HG03457 (cell line): ENCODE results near the gene AHCYL2.
"Not testable (repeated sequence)": the region's sequence is repeated elsewhere in the genome, so short reads cannot be mapped to it uniquely, and the experiment has no call there.

ENCODE experiments used
- ATAC-seq: cut with Tn5 transposase; IDR thresholded peaks from one replicate; pipeline ENCODE4 v1.9.1; 2021; ENCODE audit warnings: moderate number of reproducible peaks; ENCODE audit not compliant: unreplicated experiment

AHCYL2 gene

GRCh38 chr7:129208667-129209066 lies 16.2 kb upstream of the AHCYL2 start:
- no peak for ATAC-seq

DNA sequence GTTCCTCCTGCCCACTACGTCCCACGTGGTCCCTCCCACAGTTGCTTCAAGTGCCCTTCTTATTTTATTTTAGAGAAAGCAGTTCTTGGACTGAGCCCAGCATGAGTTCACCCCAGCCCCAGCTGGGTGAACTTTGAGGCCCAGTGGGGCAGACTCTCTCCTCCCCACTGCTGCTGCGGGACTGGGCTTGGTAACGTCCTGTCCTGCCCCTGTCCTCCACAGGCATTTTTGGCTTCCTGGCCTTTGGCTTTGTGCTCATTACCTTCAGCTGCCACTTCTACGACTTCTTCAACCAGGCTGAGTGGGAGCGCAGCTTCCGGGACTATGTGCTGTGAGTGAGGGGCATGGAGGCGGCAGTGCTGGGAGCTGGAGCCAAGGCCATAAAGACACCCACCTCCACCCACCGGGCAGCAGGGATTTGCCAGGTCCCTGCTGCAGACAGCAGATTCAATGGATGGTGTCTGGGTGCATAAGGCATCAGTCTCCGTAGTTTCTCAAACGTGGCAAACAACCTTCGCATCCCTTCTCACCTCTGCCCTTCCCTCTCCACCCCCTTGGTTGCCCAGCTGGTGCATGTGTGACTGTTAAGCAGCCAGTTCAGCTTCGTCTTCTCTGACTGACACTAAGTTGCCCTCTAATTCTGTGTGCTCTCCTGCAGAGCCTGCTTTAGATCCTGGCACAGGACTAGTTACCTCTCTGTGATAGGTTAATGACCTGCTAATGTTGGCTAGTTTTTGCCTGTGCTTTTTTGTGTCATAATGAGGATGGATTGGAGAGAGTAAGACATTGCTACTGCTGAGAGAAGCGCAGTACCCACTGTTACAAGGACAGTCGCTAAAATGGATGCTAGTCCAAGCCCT lies 15.5 kb upstream of the AHCYL2 start:
- no peak for ATAC-seq

- no peak for ATAC-seq
These were observed 14.4 kb upstream of the AHCYL2 start for GRCh38 chr7:129210256-129210988.

DNA sequence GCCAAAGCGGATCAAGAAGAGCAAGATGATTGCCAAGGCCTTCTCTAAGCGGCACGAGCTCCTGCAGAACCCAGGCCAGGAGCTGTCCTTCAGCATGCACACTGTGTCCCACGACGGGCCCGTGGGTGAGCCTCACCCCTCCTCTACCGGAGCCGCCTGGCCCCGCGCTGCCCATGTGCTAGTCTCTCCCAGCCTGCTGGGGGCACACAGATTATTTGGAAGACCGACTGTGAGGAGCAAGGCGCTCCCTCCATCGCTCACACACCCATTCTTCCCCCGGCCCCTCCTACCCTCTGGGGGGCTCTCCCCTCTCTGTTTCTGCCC lies 13.9 kb upstream of the AHCYL2 start:
- ATAC-seq = no peak

GRCh38 chr7:129212126-129212525 lies 12.7 kb upstream of the AHCYL2 start:
- ATAC-seq = no peak

- ATAC-seq = no peak
These were observed 12.2 kb upstream of the AHCYL2 start for GRCh38 chr7:129212596-129212995.

DNA sequence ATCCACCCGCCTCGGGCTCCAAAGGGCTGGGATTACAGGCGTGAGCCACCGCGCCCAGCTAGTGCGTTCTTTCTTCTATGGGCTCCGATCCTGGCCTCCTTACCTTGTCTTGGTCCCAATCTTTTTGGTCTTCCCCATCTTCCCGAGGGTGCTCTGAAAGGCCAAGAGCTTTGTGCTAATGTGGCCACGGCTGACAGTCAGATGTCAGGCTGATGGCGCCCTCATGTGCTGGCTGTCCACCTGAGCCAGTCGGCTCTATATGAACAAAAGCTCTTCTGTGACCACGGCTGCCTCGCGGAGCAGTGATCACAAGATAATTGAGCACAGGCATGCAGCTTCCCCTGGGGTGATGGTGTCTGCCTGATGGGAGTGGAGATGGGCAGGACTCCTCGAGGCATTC lies 11.0 kb upstream of the AHCYL2 start:
- no peak for ATAC-seq

DNA sequence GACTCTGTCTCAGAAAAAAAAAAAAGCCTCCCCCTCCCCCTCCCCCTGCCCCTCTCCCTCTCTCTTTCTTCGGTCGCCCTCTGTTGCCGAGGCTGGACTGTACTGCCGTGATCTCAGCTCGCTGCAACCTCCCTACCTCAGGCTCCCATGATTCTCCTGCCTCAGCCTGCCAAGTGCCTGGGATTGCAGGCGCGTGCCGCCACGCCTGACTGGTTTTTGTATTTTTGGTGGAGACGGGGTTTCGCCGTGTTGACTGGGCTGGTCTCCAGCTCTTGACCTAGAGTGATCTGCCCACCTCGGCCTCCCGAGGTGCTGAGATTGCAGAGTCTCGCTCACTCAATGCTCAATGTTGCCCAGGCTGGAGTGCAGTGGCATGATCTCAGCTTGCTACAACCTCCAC lies 9.1 kb upstream of the AHCYL2 start:
- ATAC-seq = not testable (repeated sequence)

DNA sequence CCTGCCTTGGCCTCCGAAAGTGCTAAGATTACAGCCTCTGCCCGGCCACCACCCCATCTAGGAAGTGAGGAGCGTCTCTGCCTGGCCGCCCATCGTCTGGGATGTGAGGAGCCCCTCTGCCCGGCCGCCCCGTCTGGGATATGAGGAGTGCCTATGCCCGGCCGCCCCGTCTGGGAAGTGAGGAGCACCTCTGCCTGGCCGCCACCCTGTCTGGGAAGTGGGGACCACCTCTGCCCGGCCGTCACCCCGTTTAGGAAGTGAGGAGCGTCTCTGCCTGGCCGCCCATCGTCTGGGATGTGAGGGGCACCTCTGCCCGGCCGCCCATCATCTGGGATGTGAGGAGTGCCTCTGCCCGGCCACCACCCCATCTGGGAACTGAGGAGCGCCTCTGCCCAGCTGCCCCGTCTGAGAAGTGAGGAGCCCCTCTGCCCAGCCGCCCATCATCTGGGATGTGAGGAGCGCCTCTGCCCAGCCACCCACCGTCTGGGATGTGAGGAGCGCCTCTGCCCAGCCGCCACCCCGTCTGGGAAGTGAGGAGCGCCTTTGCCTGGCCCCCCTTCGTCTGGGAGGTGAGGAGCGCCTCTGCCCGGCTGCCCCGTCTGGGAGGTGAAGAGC lies 8.6 kb upstream of the AHCYL2 start:
- ATAC-seq = not testable (repeated sequence)

DNA sequence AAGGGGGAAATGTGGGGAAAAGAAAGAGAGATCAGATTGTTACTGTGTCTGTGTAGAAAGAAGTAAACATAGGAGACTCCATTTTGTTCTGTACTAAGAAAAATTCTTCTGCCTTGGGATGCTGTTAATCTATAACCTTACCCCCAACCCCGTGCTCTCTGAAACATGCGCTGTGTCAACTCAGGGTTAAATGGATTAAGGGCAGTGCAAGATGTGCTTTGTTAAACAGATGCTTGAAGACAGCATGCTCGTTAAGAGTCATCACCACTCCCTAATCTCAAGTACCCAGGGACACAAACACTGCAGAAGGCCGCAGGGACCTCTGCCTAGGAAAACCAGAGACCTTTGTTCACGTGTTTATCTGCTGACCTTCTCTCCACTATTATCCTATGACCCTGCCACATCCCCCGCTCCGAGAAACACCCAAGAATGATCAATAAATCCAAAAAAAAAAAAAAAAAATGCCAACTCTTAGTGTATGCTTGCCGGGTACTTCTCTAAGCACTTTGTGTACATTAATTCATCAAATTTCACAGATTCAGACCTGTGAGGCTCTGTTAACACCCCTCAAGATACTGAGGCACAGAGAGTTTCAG lies 7.9 kb upstream of the AHCYL2 start:
- not testable (repeated sequence) for ATAC-seq

GRCh38 chr7:129218514-129219062 lies 6.2 kb upstream of the AHCYL2 start:
- ATAC-seq = no peak

- not testable (repeated sequence) for ATAC-seq
These were observed 5.7 kb upstream of the AHCYL2 start for GRCh38 chr7:129219166-129219565.

- no peak for ATAC-seq
These were observed 2.8 kb upstream of the AHCYL2 start for GRCh38 chr7:129222064-129222463.

DNA sequence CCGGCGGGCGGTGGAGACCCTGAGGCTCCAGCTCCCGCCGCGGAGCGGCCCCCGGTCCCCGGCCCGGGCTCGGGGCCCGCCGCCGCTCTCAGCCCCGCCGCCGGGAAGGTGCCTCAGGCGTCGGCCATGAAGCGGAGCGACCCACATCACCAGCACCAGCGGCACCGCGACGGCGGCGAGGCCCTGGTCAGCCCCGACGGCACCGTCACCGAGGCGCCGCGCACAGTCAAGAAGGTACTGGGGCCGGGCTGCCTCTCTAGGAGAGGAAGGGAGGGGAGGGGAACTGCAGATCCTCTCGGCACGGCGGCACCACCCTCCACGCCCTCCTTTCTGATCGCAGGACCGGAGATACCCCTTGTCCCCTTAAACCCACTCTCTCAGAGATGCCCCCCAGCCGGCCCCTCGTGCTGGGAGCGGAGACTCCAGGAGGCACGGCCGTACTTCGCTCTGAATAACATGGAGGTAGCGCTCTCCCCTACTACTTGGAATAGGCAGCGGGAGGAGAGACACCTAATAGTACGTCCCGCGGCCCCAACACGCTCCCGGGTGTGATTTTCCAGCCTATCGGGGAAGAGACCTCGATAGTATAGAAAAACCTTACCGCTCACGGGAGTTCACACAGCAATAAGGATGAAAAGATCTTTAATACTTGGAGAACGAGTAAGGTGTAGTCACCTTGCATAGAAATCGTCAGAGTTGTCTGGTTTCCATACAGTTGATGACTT lies 538 bp downstream of the AHCYL2 start:
- peak; percentile 33 for ATAC-seq

DNA sequence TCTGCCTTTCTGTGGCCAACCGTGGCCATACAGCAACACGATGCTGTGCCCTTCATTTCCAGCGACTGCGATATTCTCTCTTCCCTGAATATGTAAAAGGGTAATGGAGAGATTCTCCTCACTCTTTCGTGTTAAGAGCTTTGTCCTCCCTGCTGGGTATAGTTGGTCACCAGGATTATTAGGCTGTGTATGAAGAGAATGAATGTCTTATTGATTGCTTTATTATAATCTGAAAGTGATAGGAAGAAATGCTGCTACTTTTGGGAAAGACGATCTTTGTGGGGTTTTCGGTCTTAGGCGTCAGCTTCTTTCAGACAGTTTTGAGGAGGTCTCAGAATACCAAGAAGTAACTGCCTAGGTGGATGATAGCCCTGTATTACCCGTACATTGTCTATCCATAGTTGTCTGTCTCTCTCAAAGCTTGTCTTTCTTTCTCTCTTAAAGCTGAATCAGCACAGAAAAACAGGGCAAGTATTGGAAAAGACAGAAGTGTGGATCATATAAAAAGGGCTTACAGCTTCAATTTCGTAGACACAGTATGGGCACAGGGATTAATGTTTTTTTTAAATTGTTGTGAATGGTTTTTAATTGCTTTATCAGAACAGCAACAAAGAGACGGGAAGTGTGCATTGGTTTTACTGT lies 1.2 kb downstream of the AHCYL2 start:
- ATAC-seq = no peak

- ATAC-seq = no peak
These were observed 3.1 kb downstream of the AHCYL2 start for GRCh38 chr7:129227646-129228578.

GRCh38 chr7:129228633-129229032 lies 3.8 kb downstream of the AHCYL2 start:
- ATAC-seq = no peak

GRCh38 chr7:129231666-129232065 lies 6.8 kb downstream of the AHCYL2 start:
- no peak for ATAC-seq

DNA sequence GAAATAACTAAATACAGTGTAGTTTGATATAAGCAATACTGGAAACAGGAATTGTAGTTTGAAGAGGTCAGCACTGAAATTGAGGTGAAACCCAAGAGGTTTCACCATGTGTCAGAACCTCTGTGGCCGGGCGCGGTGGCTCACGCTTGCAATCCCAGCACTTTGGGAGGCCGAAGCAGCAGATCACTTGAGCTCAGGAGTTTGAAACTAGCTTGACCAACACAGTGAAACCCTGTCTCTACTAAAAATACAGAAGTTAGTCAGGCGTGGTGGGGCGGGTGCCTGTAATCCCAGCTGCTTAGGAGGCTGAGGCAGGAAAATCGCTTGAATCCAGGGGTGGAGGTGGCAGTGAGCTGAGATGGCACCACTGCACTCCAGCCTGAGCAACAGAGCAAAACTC lies 13.7 kb downstream of the AHCYL2 start:
- ATAC-seq = no peak
